HG03135 (cell line): ENCODE measurements around the gene SEC22A.

ENCODE experiments used
- ATAC-seq: cut with Tn5 transposase; IDR thresholded peaks from one replicate; pipeline ENCODE4 v1.9.1; 2021; ENCODE audit warnings: mild to moderate bottlenecking, moderate library complexity; ENCODE audit not compliant: unreplicated experiment

SEC22A gene

DNA sequence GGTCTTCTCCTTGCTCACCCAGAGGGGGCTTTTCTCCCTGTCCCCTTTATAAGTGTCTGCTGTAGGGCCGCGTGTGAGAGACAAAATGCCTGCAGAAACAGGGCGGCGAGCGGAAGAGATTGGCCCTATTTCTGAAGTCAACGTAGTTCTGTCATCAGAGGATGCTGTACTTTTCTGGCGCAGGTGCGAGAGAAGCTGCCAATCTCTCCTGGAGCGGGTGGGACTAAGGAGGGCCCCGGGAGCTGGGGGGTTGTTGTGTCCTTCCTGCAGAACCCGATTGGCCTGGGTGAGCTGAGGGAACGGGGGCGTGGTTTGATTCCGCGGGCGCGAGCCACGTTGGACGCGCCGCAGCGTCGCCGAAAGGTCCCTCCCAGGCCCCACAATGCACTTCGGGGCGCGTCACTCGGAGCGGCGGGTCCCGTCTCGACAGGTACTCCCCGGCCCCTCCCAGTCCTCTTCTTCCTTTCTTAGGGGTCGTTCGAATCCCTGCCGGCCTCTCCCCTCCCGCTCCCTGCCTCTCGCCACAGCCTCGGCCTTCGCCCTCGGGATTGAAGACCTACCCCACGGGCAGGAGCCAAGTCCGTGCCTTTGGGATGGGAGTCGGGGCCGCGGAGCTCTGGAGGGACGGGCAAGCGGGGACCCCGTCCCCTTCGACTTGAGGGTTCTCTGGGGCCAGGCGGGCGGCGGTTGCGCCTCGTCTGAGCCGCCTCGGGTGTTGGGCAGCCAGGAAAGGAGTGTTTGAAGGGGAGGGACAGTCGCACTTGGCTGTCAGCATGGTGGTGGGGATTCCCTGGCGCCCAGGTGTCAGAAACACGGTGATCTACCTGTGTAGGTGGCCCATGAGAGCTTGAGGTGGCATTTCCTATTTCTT lies at the start of gene SEC22A:
Gene SEC22A, plus strand, starts transcription at position 387 of the 871 bp plus-strand sequence. CDS start 7,275 bp downstream, outside the sequence.
- ATAC-seq, result peak; percentile 97

GRCh38 chr3:123152687-123153086 lies 49.1 kb upstream of the SEC22A start:
- ATAC-seq, result no peak

DNA sequence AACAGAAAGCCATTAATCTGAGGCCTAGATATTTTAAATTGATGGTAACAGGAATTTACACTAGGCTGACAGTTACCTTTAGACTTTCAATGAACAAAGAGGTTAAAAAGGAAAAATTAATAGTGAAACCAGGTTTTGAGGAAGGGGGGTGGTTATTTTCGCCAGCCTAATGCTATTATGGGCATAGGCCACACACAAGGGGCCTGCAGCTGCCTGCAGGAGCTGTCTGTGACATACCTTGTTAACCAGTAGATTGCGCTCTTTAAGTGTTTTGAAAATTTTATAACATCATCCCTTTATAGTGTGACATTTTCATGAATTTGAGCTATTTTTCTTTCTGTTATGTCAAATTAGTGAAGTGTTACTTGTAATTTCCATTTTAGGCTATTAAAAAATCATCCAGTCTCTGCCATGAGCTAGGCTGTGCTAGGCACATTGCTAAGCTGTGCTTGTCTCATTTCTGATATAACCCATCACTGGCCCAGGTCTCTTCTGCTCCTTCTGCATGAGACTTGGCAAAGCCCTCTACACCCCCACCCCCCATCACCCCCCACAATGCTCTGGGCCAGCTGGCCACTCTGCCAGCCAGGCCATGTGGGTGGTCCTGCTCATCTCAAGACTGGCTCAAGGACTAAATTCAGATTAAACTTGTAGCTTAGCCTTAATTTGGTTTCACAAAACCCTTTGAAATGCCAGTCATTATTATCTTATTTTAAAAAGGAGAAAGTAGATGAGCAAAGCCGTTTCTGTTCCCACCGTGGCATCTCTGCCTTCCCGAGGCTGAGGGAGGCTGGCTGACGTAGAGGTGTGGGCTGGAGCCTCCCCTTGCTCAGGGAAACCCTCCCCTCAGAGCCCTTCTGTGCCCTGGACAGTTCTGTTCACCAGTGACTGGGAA lies 48.4 kb upstream of the SEC22A start:
- no peak for ATAC-seq

- no peak for ATAC-seq
These were observed 47.4 kb upstream of the SEC22A start for GRCh38 chr3:123154020-123154985.

DNA sequence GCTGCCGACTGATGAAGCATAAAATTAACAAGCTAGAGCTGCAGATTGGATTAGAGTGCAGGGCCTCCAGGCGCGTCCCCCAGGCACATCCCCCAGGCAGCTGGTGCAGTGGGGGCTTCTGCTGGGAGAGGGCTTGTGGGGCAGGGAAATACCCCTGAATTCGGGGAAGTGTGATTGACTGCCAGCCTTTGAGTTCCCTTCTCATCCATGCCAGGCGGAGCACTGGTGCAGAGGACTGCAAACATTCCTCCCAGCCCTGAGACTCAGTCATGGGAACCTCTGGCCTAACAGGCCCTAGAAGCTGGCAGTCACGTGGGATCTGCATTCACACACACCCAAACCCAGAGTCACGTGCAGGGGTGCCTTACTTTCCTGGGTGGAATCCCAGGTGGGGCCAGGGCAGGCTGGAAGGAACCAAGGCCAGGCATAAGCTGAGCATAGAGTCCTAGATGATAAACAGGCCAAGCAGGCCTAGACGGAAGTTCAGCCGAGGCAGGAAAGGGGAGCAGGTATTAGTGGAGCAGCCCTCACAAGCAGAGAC lies 46.2 kb upstream of the SEC22A start:
- ATAC-seq, result no peak

DNA sequence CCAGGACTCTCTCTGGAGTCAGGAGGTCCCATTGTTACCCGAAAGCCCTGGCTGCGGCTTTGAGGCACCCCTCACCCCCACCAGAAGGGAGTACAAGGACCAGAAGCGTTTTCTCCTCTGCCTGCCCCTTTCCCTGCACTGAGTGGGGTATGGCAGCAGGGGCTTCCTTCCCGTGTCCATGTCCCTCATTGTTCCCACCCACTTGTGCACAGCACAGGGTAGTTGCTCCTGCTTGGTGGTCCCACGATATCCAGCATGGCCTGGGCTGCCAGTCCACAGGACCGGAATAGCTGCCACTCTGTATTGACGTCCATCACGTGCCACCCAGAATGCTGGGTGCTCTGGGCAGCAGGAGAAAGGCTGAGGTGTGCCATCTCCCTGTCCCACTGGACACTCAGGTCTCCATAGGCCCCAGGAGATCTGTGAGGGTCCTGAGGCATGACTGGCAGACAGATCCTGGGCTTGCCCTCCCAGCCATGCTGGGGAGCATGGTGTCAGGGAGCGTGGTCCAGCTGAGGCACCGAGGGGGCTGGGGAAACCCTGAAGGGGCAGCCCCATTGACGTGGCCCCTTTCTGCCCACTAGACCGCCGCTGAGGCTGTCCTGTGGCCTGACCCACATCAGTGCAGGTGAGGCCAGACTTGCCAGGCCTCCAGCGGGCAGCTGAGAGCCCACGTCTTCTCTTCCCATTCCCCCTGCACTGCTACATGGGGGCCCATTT lies 45.3 kb upstream of the SEC22A start:
- ATAC-seq, result no peak

- ATAC-seq, result no peak
These were observed 44.5 kb upstream of the SEC22A start for GRCh38 chr3:123157209-123157597.

DNA sequence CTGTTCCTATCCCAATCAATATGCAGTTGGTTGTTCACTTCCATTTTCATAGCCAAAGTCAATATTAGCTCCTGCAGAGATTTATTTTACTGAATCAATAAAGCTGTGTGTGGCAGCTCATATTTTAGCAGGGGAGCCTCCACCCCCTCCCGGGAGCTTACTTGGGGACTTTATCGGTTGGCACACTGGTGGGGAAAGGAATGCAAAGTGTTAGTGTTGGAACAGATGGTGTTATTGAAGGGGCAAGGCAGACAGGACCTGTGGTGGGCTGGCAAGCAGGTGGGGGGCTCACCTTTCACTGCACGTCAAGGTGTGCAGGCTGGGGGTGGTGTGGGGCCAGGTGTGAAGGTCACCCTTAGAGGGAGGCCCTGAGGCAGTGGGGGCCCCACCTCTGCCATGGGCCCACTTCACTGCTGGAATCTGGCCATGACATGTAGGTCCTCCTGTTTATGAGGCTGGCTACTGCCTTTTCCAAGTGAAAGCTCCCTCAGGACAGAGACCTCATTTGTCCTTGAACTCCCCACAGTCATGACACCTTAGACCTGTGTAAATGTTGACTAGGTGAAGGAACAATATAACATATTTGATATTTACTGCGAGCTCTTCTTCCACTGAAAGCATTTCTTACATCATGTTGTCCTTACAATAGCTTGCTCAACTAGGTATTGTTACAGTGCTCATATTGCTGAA lies 44.0 kb upstream of the SEC22A start:
- no peak for ATAC-seq

- ATAC-seq, result no peak
These were observed 43.4 kb upstream of the SEC22A start for GRCh38 chr3:123158330-123158729.

DNA sequence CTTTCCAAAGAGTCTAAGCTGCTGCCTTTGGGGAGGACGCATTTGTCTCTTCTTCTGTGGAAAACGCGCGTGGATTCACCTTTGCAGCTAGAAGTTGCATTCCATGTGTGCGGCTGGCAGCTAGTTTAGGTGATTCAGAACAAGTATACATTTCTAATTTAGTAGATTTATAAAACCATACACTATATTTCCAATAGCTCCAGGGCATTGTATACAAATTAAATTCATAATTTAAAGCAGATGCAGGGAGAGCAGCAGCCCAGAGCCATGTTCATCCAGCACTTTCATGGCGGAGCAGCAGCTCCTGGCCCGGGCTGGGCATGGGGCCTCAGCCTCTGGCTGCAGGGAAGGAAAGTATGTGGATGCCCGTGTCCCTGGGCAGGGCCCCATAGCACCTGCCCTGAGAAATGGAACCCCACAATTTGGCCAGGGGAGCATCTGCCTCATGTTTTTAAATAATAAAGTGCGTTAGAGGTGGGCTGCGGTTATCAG lies 42.8 kb upstream of the SEC22A start:
- no peak for ATAC-seq

DNA sequence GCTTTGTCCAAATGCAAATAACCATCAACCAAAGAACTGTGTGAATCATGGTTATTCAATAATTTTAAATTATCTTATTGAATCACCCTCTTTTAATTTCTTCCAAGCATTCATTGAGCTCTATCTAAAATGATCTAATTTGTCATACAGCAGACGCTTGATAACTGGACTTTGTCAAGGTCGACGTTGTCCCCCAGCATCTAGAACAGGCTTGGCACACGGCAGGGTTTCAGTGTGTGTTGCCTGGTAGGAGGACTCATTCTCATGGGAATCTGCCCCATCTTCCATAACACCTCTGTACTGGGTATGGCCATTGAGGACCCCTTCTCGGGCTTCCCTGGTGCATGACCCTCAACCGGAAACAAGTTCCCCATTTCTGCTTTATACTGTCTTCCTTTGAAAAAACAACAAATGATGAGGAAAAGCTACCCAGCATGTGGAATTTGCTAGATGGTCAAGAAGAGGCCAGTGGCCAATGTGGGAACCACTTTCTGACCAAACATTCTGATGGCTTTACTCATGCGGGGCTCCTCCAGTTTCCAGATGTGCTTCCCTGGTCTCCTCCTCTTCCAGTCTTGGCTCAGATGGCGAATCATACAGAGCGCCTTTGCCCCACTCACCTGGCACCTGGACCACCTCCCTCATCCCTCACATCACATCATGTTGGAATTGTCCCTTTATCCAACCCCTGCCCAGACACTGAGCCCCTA lies 41.7 kb upstream of the SEC22A start:
- ATAC-seq, result no peak

GRCh38 chr3:123161167-123161566 lies 40.6 kb upstream of the SEC22A start:
- no peak for ATAC-seq

DNA sequence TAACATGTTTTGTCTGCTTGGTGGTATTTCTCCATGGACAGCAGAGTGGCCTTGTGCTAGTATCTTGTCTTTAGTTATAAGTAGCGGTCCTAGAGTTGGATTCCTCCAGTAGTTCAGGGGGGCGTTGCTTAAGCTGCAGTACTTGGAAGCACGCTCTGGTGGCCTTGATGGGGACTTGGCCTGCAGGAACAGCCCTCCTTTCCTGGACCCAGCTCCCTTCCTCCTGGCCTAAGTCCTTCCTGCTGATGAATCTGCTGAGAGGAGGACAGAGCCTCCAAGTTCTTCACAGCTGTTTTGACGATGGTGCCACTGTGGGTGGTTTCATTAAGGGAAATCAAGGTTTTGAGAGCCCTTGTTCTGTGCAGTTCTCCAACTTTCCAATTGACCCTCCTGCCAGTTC lies 38.6 kb upstream of the SEC22A start:
- no peak for ATAC-seq

GRCh38 chr3:123165163-123165562 lies 36.6 kb upstream of the SEC22A start:
- ATAC-seq, result no peak

DNA sequence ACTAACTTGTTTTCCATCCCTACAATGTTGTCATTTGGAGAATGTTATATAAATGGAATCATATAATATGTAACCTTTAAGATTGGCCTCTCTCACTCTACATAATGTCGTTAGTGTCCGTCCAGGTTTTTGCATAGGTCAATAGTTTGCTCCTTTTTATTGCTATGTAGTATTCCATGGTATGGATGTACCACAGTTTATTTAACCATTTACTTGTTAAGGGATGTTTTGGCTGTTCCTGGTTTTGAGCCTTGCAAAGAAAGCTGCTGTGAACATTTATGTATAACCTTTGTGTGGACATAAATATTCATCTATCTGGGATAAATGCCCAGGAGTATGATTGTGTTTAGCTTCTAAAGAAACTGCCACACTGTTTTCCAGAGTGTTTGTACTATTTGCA lies 34.1 kb upstream of the SEC22A start:
- no peak for ATAC-seq

GRCh38 chr3:123168122-123168521 lies 33.6 kb upstream of the SEC22A start:
- ATAC-seq, result no peak

- ATAC-seq, result no peak
These were observed 33.1 kb upstream of the SEC22A start for GRCh38 chr3:123168605-123169004.

GRCh38 chr3:123169492-123169929 lies 32.2 kb upstream of the SEC22A start:
- no peak for ATAC-seq
